ENCODE results near the gene RAB1A. TPM values are rescaled to one million over a fixed set of nuclear protein-coding genes. Genes with fewer than 3 reads are reported as not detected.
A peak's percentile ranks its signal among the peaks of the same experiment; 100 is the strongest.

RAB1A gene
- total and polyA plus RNA-seq, 2 experiments from 2014 or later: 94.8 to 172 TPM

DNA sequence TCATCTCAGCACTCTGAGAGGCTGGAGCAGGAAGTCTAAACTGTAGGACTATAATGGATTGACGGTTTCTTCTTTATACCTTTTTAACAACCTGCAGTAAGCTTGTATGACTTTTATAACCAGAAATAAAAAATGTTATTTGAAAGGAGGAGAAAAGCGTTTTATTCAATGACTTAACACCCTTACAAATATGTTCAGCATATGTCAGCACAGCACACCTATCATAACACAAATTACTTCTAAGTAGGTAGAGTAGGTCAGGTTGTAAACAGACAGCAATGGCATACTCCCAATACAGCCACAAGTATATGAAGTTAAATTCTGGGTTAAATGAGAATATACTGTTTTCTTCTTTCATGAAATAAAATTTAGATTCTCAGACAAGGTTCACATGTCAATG lies 16.1 kb downstream of the RAB1A start:
- Histone ChIP-seq H3K27me3 (ENCODE audit: insufficient read depth) (no peaks in the 10 kb centered on the region), H3K27ac (ENCODE audit: low read depth) (no peak overlapping the region), H2AFZ (no peak overlapping the region), H3F3A (replicated peaks; ENCODE audit: low read depth) (no peaks in the 10 kb centered on the region), H3K79me2 (replicated peaks; ENCODE audit: insufficient read depth) (peaks cover 100% of the 10 kb centered on the region), H3K4me1 (ENCODE audit: insufficient read depth) (no peaks in the 10 kb centered on the region; the same call in 1 of the 2 replicates), H3K9me2 (ENCODE audit: insufficient read depth) (no peaks in the 10 kb centered on the region), H3K4me3 (no peak overlapping the region), H4K20me1 (replicated peaks; ENCODE audit: insufficient read depth) (peaks cover 66% of the 10 kb centered on the region), H3K4me2 (no peak overlapping the region), H3K36me3 (ENCODE audit: insufficient read depth) (no peaks in the 10 kb centered on the region)
- H3K36me3 Mint-ChIP-seq (ENCODE audit: low read depth): peaks cover 6% of the 10 kb centered on the region; the same call in 1 of the 3 replicates
- peaks cover 8% of the 10 kb centered on the region for H3K4me1 Mint-ChIP-seq
- H3K27ac Mint-ChIP-seq: peak overlapping the region; percentile 59; the same call in 1 of the 2 replicates
- peaks cover 2% of the 10 kb centered on the region; the same call in 1 of the 3 replicates for H3K9me3 Mint-ChIP-seq
- peaks cover 3% of the 10 kb centered on the region for H3K27me3 Mint-ChIP-seq (ENCODE audit: insufficient read depth, low read depth, poor library complexity)
- TF ChIP-seq ZNF331 (CRISPR knock-in tag; IDR thresholded peaks at IDR 0.05; ENCODE audit: low read depth) (no peak), CTCF (conservative IDR thresholded peaks at IDR 0.05; ENCODE audit: low read depth in 2 of 2) (no peak), POLR2AphosphoS5 (IDR thresholded peaks at IDR 0.05; ENCODE audit: low read depth) (no peak), NANOG (IDR thresholded peaks at IDR 0.05; ENCODE audit: borderline replicate concordance) (no peak), EZH2phosphoT487 (IDR thresholded peaks at IDR 0.05; ENCODE audit: unreplicated experiment) (no peak)
- TF ChIP-seq, protein P1, sequence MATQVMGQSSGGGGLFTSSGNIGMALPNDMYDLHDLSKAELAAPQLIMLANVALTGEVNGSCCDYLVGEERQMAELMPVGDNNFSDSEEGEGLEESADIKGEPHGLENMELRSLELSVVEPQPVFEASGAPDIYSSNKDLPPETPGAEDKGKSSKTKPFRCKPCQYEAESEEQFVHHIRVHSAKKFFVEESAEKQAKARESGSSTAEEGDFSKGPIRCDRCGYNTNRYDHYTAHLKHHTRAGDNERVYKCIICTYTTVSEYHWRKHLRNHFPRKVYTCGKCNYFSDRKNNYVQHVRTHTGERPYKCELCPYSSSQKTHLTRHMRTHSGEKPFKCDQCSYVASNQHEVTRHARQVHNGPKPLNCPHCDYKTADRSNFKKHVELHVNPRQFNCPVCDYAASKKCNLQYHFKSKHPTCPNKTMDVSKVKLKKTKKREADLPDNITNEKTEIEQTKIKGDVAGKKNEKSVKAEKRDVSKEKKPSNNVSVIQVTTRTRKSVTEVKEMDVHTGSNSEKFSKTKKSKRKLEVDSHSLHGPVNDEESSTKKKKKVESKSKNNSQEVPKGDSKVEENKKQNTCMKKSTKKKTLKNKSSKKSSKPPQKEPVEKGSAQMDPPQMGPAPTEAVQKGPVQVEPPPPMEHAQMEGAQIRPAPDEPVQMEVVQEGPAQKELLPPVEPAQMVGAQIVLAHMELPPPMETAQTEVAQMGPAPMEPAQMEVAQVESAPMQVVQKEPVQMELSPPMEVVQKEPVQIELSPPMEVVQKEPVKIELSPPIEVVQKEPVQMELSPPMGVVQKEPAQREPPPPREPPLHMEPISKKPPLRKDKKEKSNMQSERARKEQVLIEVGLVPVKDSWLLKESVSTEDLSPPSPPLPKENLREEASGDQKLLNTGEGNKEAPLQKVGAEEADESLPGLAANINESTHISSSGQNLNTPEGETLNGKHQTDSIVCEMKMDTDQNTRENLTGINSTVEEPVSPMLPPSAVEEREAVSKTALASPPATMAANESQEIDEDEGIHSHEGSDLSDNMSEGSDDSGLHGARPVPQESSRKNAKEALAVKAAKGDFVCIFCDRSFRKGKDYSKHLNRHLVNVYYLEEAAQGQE (IDR thresholded peaks at IDR 0.05; ENCODE audit: unreplicated experiment): no peak
- no peak overlapping the region for H3K4me3 Mint-ChIP-seq
- DNase-seq (ENCODE audit: low spot score): no peak
- no peak for ATAC-seq

GRCh38 chr2:65113229-65113628 lies 16.7 kb downstream of the RAB1A start:
- Mint-ChIP-seq H3K36me3 (ENCODE audit: low read depth) (peaks cover 6% of the 10 kb centered on the region; the same call in 1 of the 3 replicates), H3K27ac (no peak overlapping the region), H3K9me3 (peaks cover 2% of the 10 kb centered on the region; the same call in 1 of the 3 replicates), H3K4me1 (peaks cover 8% of the 10 kb centered on the region), H3K4me3 (no peak overlapping the region), H3K27me3 (ENCODE audit: insufficient read depth, low read depth, poor library complexity) (peaks cover 3% of the 10 kb centered on the region)
- Histone ChIP-seq H3K4me2 (no peak overlapping the region), H3K4me1 (ENCODE audit: insufficient read depth) (no peaks in the 10 kb centered on the region; the same call in 1 of the 2 replicates), H3K36me3 (ENCODE audit: insufficient read depth) (no peaks in the 10 kb centered on the region), H3K79me2 (replicated peaks; ENCODE audit: insufficient read depth) (peaks cover 100% of the 10 kb centered on the region), H3K9me2 (ENCODE audit: insufficient read depth) (no peaks in the 10 kb centered on the region), H3K27me3 (ENCODE audit: insufficient read depth) (no peaks in the 10 kb centered on the region), H4K20me1 (replicated peaks; ENCODE audit: insufficient read depth) (peaks cover 60% of the 10 kb centered on the region), H2AFZ (no peak overlapping the region), H3K27ac (ENCODE audit: low read depth) (no peak overlapping the region), H3K4me3 (no peak overlapping the region), H3F3A (replicated peaks; ENCODE audit: low read depth) (no peaks in the 10 kb centered on the region)
- DNase-seq (ENCODE audit: low spot score) (no peak), ATAC-seq (no peak)
- TF ChIP-seq CTCF (conservative IDR thresholded peaks at IDR 0.05; ENCODE audit: low read depth in 2 of 2): no peak
- TF ChIP-seq STAT1 (IDR thresholded peaks at IDR 0.05; ENCODE audit: unreplicated experiment): no peak
- no peak for TF ChIP-seq JUNB (IDR thresholded peaks at IDR 0.05; ENCODE audit: unreplicated experiment)
- TF ChIP-seq, protein P2, sequence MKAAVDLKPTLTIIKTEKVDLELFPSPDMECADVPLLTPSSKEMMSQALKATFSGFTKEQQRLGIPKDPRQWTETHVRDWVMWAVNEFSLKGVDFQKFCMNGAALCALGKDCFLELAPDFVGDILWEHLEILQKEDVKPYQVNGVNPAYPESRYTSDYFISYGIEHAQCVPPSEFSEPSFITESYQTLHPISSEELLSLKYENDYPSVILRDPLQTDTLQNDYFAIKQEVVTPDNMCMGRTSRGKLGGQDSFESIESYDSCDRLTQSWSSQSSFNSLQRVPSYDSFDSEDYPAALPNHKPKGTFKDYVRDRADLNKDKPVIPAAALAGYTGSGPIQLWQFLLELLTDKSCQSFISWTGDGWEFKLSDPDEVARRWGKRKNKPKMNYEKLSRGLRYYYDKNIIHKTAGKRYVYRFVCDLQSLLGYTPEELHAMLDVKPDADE (IDR thresholded peaks at IDR 0.05): no peak
- no peak for TF ChIP-seq EZH2phosphoT487 (IDR thresholded peaks at IDR 0.05; ENCODE audit: unreplicated experiment)
- TF ChIP-seq ZNF114 (CRISPR knock-in tag; IDR thresholded peaks at IDR 0.05): no peak
- TF ChIP-seq EZH2 (IDR thresholded peaks at IDR 0.05; ENCODE audit: low read depth, unreplicated experiment): no peak
- TF ChIP-seq, protein P1 (IDR thresholded peaks at IDR 0.05; ENCODE audit: unreplicated experiment): no peak

Measured in GM23338 (cell line).